Thoracic aorta (tissue), 2 donors: Measurements from ENCODE around the gene FTH1. TPM values are rescaled to one million over a fixed set of nuclear protein-coding genes. Genes with fewer than 3 reads are reported as not detected.
"Not testable (repeated sequence)": the region's sequence is repeated elsewhere in the genome, so short reads cannot be mapped to it uniquely, and the experiment has no call there.

Experiments used
- ATAC-seq: fragments of 150-250 bp; one replicate; pipeline ENCODE4 v1.8.0; 2017; ENCODE audit warnings: low read depth; ENCODE audit not compliant: insufficient number of reproducible peaks, low FRiP score
- DNase-seq: peaks from one replicate; pipeline ENCODE4 v3.0.0-alpha.2; 2020; ENCODE audit warnings: low spot score
- H3K27ac ChIP-seq, 2 donors: fragments of 200-600 bp; sonication (generic); 1 replicate in 1 of 2; 2 replicates in 1 of 2; pipeline ENCODE4 v1.5.1; 2016; ENCODE audit warnings: mild to moderate bottlenecking in 2 of 2, moderate library complexity in 2 of 2
- H3K27me3 ChIP-seq: fragments of 200-600 bp; sonication (generic); replicated peaks from 2 replicates; pipeline ENCODE4 v1.6.0; 2016; ENCODE audit warnings: mild to moderate bottlenecking; ENCODE audit not compliant: insufficient read depth
- H3K36me3 ChIP-seq: fragments of 200-600 bp; sonication (generic); one replicate; pipeline ENCODE4 v1.5.1; 2016
- H3K4me1 ChIP-seq, 2 donors: fragments of 200-600 bp; sonication (generic); 1 replicate in 1 of 2; 2 replicates in 1 of 2; pipeline versions ENCODE4 v1.5.1 to v1.6.0; 2016; ENCODE audit warnings: low read depth in 2 of 2, mild to moderate bottlenecking in 1 of 2; ENCODE audit not compliant: control insufficient read depth in 1 of 2
- H3K4me3 ChIP-seq: fragments of 200-600 bp; sonication (generic); 2 replicates; pipeline ENCODE4 v1.5.1; 2016; ENCODE audit warnings: mild to moderate bottlenecking
- H3K9me3 ChIP-seq: fragments of 200-600 bp; sonication (generic); 2 replicates; pipeline ENCODE4 v1.5.1; 2016
- CTCF ChIP-seq: fragments of 200-600 bp; sonication (generic); IDR thresholded peaks from one replicate; pipeline ENCODE4 v1.5.1; 2019; ENCODE audit warnings: antibody characterized with exemption
- total RNA-seq, 2 donors: library from RNA; depleted of rRNA; stranded (reverse); fragments of >200 nt; gene quantifications; one replicate each; pipeline versions ENCODE4 v1.1.0 to v1.2.3, GENCODE V29; 2016

The FTH1 gene
- total RNA-seq, 2 donors from 2014 or later, result 1,820 to 2,025 TPM

GRCh38 chr11:61966734-61967115, 709 bp downstream of the FTH1 start:
- ATAC-seq, result no peak
- H3K4me1 ChIP-seq, result peaks cover 45 to 73% of the 10 kb centered on the region in 2 donors
- TF ChIP-seq CTCF, result no peak

GRCh38 chr11:61964666-61965271, 2.7 kb downstream of the FTH1 start:
- H3K27ac ChIP-seq, result peak overlapping the region; percentile 24 to 99
- not testable (repeated sequence) for H3K9me3 ChIP-seq, DNase-seq, H3K27me3 ChIP-seq, ATAC-seq
- peaks cover 29 to 65% of the 10 kb centered on the region in 2 donors for H3K4me1 ChIP-seq
- peak overlapping the region; percentile 96 for H3K4me3 ChIP-seq
- H3K36me3 ChIP-seq, result peaks cover 23% of the 10 kb centered on the region

More at GRCh38 chr11:61966734-61967115, 709 bp downstream of the FTH1 start:
- peak overlapping the region; percentile 98 to 99 for H3K27ac ChIP-seq
- H3K27me3 ChIP-seq, result no peaks in the 10 kb centered on the region
- H3K36me3 ChIP-seq, result peaks cover 23% of the 10 kb centered on the region
- DNase-seq, result no peak
- peak overlapping the region; percentile 96 for H3K4me3 ChIP-seq
- H3K9me3 ChIP-seq, result no peaks in the 10 kb centered on the region

- no peak for ATAC-seq
- no peak for TF ChIP-seq CTCF
- Histone ChIP-seq H3K4me1 (peaks cover 25 to 59% of the 10 kb centered on the region in 2 donors), H3K4me3 (peak overlapping the region; percentile 96), H3K9me3 (no peaks in the 10 kb centered on the region), H3K27me3 (no peaks in the 10 kb centered on the region), H3K36me3 (peaks cover 23% of the 10 kb centered on the region), H3K27ac (peak overlapping the region in 1 of 2 donors; percentile 99)
- DNase-seq, result no peak
Observed at GRCh38 chr11:61964058-61964665, 3.3 kb downstream of the FTH1 start.

GRCh38 chr11:61963282-61964057, 4.0 kb downstream of the FTH1 start:
- Histone ChIP-seq H3K9me3 (no peaks in the 10 kb centered on the region), H3K4me1 (peaks cover 20 to 52% of the 10 kb centered on the region in 2 donors), H3K27ac (peak overlapping the region; percentile 52 to 99), H3K36me3 (peaks cover 23% of the 10 kb centered on the region), H3K27me3 (no peaks in the 10 kb centered on the region), H3K4me3 (peak overlapping the region; percentile 96)
- ATAC-seq, result no peak
- DNase-seq, result no peak
- no peak for TF ChIP-seq CTCF

GRCh38 chr11:61963016-61963281, 4.5 kb downstream of the FTH1 start:
- no peak overlapping the region for H3K4me3 ChIP-seq
- ATAC-seq, result no peak
- H3K36me3 ChIP-seq, result peaks cover 23% of the 10 kb centered on the region
- peaks cover 20 to 48% of the 10 kb centered on the region in 2 donors for H3K4me1 ChIP-seq
- H3K9me3 ChIP-seq, result no peaks in the 10 kb centered on the region
- H3K27me3 ChIP-seq, result no peaks in the 10 kb centered on the region
- no peak for DNase-seq
- H3K27ac ChIP-seq, result peak overlapping the region; percentile 52 to 99
- no peak for TF ChIP-seq CTCF
